Left ventricle myocardium inferior (tissue), 1 donor: Measurements from ENCODE around the gene MRPS2. TPM values are rescaled to one million over a fixed set of nuclear protein-coding genes. Genes with fewer than 3 reads are reported as not detected.

ENCODE experiments used
- DNase-seq: peaks from one replicate; pipeline ENCODE4 v3.0.0-alpha.2; 2020
- H3K27ac ChIP-seq: fragments of 200-600 bp; replicated peaks from 2 replicates; pipeline ENCODE4 v1.8.0; 2021
- H3K27me3 ChIP-seq: fragments of 200-600 bp; 2 replicates; pipeline ENCODE4 v1.8.0; 2021; ENCODE audit warnings: low read depth
- H3K36me3 ChIP-seq: fragments of 200-600 bp; 2 replicates; pipeline ENCODE4 v1.8.0; 2021
- H3K4me1 ChIP-seq: fragments of 200-600 bp; 2 replicates; pipeline ENCODE4 v1.8.0; 2021
- H3K4me3 ChIP-seq: fragments of 200-600 bp; 2 replicates; pipeline ENCODE4 v1.8.0; 2021; ENCODE audit warnings: mild to moderate bottlenecking, moderate library complexity
- H3K9me3 ChIP-seq: fragments of 200-600 bp; replicated peaks from 2 replicates; pipeline ENCODE4 v1.8.0; 2021
- CTCF ChIP-seq: fragments of 200-600 bp; IDR thresholded peaks from 2 replicates; pipeline ENCODE4 v1.8.0; 2021; ENCODE audit warnings: antibody characterized with exemption, mild to moderate bottlenecking, borderline replicate concordance
- intact Hi-C: fragments of 100-400 bp; cut with micrococcal nuclease; formaldehyde crosslinking; loops from one replicate; pipeline ENCODE4 v1.11.0; 2022
- total RNA-seq: library from RNA; stranded (reverse); fragmentation: NEBNext Ultra II Directional; extraction: Animal tissue kit (Norgen Biotek cat#: 25700); gene quantifications from one replicate; pipeline ENCODE4 v1.2.1, GENCODE V29; 2021
- donor health status: DM: no; HTN: yes; CAD: no; lungs with severe emphysema.

The MRPS2 gene
- total RNA-seq, 1 donor from 2014 or later = 42.6 TPM

- peak overlapping the region; percentile 98 for H3K4me3 ChIP-seq
- peaks cover 31% of the 10 kb centered on the region for H3K36me3 ChIP-seq
- H3K27me3 ChIP-seq = no peaks in the 10 kb centered on the region
- no peaks in the 10 kb centered on the region for H3K9me3 ChIP-seq
- peaks cover 46% of the 10 kb centered on the region for H3K4me1 ChIP-seq
- no peak for DNase-seq
- no peak for TF ChIP-seq CTCF
- H3K27ac ChIP-seq = peak overlapping the region; percentile 92
- intact Hi-C loops = no loop called here
Measured at GRCh38 chr9:135500071-135500524, 384 bp upstream of the MRPS2 start.

DNA sequence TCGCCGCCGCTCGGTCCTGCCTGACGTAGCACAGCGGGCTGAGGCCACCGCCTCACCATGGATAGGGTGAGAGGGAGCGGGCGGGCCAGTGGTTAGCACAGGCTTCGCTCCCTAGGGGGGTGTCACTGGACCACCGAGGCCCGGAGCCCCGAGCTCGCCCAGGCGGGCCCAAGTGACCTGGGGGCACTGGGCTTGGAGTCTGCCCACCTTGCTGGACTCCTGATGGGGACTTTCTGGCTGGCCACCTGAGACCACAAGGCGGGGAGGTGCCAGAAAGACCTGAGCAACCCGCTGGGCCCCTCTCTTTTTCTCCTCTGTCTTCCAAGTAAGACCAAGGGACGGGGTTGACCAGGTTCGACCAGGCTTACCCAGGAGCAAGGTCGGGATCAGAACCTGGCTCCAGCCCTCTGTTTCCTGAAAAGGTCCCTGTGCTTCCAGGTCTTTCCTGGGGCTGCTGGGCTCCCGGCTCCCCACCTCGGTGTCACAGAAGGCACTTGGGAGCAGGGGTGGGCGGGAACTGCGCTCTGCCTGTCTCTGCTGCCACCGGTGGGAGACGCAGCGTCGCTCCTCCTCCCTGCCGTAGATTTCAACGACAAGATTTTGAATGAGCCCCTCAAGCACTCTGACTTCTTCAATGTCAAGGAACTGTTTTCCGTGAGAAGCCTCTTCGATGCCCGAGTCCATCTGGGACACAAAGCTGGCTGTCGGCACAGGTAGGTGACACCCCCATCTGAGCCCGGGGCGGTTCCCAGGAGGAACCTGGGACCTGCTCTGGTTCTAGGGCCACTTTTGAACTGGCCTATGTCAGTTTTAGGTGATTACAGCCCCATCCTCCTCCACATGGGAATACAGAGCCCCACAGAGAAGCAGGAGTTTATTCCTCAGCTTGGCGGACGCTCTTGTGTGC is 1.0 kb downstream of the MRPS2 start:
- intact Hi-C loops = no loop called here
- TF ChIP-seq CTCF = no peak
- H3K27ac ChIP-seq = peak overlapping the region; percentile 92
- peaks cover 34% of the 10 kb centered on the region for H3K36me3 ChIP-seq
- H3K4me1 ChIP-seq = peaks cover 51% of the 10 kb centered on the region
- H3K27me3 ChIP-seq = no peaks in the 10 kb centered on the region
- DNase-seq = no peak
- no peaks in the 10 kb centered on the region for H3K9me3 ChIP-seq
- H3K4me3 ChIP-seq = peak overlapping the region; percentile 98

DNA sequence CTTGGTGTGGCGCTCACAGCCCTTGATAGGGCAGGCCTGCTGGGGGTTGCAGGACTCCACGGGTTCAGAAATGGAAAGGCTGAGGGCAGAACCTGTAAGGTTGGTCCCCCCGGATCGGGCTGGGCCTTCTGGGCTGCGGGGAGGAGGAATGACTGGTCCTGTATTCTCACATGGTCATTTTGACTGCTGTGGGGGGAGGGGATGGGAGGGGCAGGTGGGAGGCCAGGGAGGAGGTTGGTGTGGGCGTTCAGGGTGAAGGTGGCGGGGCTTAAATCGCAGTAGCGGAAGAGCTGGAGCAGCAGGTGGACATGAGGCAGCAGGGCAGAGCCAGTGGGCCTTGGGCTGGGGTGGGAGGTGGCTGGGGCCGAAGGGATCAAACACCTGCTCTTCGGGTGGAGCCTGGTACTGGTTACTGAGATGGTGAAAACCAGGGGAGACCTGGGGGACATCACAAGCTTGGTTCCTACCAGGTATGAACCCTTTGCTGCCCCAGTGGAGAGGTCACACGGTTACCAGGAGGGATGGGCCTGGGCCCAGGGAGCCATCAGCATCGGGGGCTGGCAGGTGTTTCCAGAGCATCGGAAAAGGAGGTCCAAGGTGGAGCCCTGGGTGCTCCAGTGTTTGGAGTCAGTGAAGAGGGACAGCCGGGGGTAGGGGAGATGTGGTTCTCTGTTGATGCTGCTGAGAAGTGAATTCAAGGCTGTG is 1.8 kb downstream of the MRPS2 start:
- intact Hi-C loops = no loop called here
- no peak for DNase-seq
- no peak overlapping the region for H3K27ac ChIP-seq
- H3K36me3 ChIP-seq = peaks cover 34% of the 10 kb centered on the region
- peak overlapping the region; percentile 98 for H3K4me3 ChIP-seq
- H3K4me1 ChIP-seq = peaks cover 51% of the 10 kb centered on the region
- no peak for TF ChIP-seq CTCF
- H3K27me3 ChIP-seq = no peaks in the 10 kb centered on the region
- no peaks in the 10 kb centered on the region for H3K9me3 ChIP-seq

- TF ChIP-seq CTCF = no peak
- Histone ChIP-seq H3K27me3 (no peaks in the 10 kb centered on the region), H3K4me1 (peaks cover 51% of the 10 kb centered on the region), H3K36me3 (peaks cover 34% of the 10 kb centered on the region), H3K4me3 (no peak overlapping the region), H3K9me3 (no peaks in the 10 kb centered on the region), H3K27ac (no peak overlapping the region)
- no peak for DNase-seq
- intact Hi-C loops = no loop called here
Measured at GRCh38 chr9:135502873-135503321, 2.4 kb downstream of the MRPS2 start.

- peaks cover 34% of the 10 kb centered on the region for H3K36me3 ChIP-seq
- no peak for DNase-seq
- H3K9me3 ChIP-seq = peaks cover 2% of the 10 kb centered on the region
- no peaks in the 10 kb centered on the region for H3K27me3 ChIP-seq
- H3K27ac ChIP-seq = no peak overlapping the region
- no peak overlapping the region for H3K4me3 ChIP-seq
- peaks cover 51% of the 10 kb centered on the region for H3K4me1 ChIP-seq
- TF ChIP-seq CTCF = no peak
- intact Hi-C loops = no loop called here
Measured at GRCh38 chr9:135503371-135504261, 3.1 kb downstream of the MRPS2 start.
